ENCODE data around the gene NUP188.

The NUP188 gene

GRCh38 chr9:128947527-128948301 lies at the start of gene NUP188, which contains the start of gene DOLK:
Gene NUP188 (plus strand): TSS chr9:128947699. CDS start chr9:128947720, 21 bp downstream.
Gene DOLK (minus strand): TSS chr9:128947603. CDS start chr9:128947303, 300 bp downstream.
- peak; percentile 99 for DNase-seq

GRCh38 chr9:128898382-128898781 lies 49.1 kb upstream of the NUP188 start:
- DNase-seq, result no peak

- no peak for DNase-seq
Observed at GRCh38 chr9:128898845-128899565, 48.5 kb upstream of the NUP188 start.

GRCh38 chr9:128899566-128900322 lies 47.8 kb upstream of the NUP188 start:
- no peak for DNase-seq

- no peak for DNase-seq
Observed at GRCh38 chr9:128901379-128901778, 46.1 kb upstream of the NUP188 start.

- no peak for DNase-seq
Observed at GRCh38 chr9:128901822-128902221, 45.7 kb upstream of the NUP188 start.

GRCh38 chr9:128902351-128903078 lies 45.0 kb upstream of the NUP188 start:
- peak; percentile 89 for DNase-seq

GRCh38 chr9:128903079-128903461 lies 44.4 kb upstream of the NUP188 start:
- no peak for DNase-seq

- no peak for DNase-seq
Observed at GRCh38 chr9:128903871-128904620, 43.5 kb upstream of the NUP188 start.

- DNase-seq, result no peak
Observed at GRCh38 chr9:128905964-128906363, 41.5 kb upstream of the NUP188 start.

GRCh38 chr9:128906741-128907140 lies 40.8 kb upstream of the NUP188 start:
- no peak for DNase-seq

GRCh38 chr9:128908372-128908771 lies 39.1 kb upstream of the NUP188 start:
- no peak for DNase-seq

- DNase-seq, result no peak
Observed at GRCh38 chr9:128909859-128910258, 37.6 kb upstream of the NUP188 start.

GRCh38 chr9:128910906-128911305 lies 36.6 kb upstream of the NUP188 start:
- DNase-seq, result no peak

GRCh38 chr9:128911529-128912035 lies 35.9 kb upstream of the NUP188 start:
- no peak for DNase-seq

GRCh38 chr9:128912270-128912853 lies 35.1 kb upstream of the NUP188 start:
- no peak for DNase-seq

- no peak for DNase-seq
Observed at GRCh38 chr9:128913048-128913900, 34.2 kb upstream of the NUP188 start.

GRCh38 chr9:128913995-128914772 lies 33.3 kb upstream of the NUP188 start:
- no peak for DNase-seq

GRCh38 chr9:128916204-128916603 lies 31.3 kb upstream of the NUP188 start:
- no peak for DNase-seq

GRCh38 chr9:128916745-128917144 lies 30.8 kb upstream of the NUP188 start:
- no peak for DNase-seq
